ENCODE results near the gene ZNF648. TPM values are rescaled to one million over a fixed set of nuclear protein-coding genes. Genes with fewer than 3 reads are reported as not detected.

Gene ZNF648
- not detected in 2 replicates for total RNA-seq (2021)
- Bru-seq, nascent RNA: not detected
- not detected for BruChase-seq, experiment 1, labeled RNA remaining after a 2-hour chase
- BruChase-seq, experiment 2, labeled RNA remaining after a 6-hour chase: not detected
- long read RNA-seq: 0 reads

GRCh38 chr1:182061594-182061993 is at the start of gene ZNF648:
Gene ZNF648 (minus strand): TSS chr1:182061712. CDS start chr1:182058010, 3,702 bp downstream.
- POLR2A ChIA-PET (ENCODE audit: low non-redundant PET): no interaction called here

GRCh38 chr1:182110635-182111034 is 49.1 kb upstream of the ZNF648 start:
- TF ChIP-seq CTCF (conservative IDR thresholded peaks at IDR 0.05; ENCODE audit: low read depth, low read length) (no peak), EZH2 (IDR thresholded peaks at IDR 0.05; ENCODE audit: borderline replicate concordance, low read depth, low read length, poor library complexity, severe bottlenecking) (no peak)
- intact Hi-C loops (cut with micrococcal nuclease; ENCODE audit: unreplicated experiment): no loop called here
- BruUV-seq (replicated peaks): no TSS peak
- CTCF ChIA-PET: no interaction called here
- Histone ChIP-seq H3K36me3 (ENCODE audit: insufficient read depth, low read length, poor library complexity, severe bottlenecking) (no peaks in the 10 kb centered on the region), H3K27ac (ENCODE audit: low read depth, low read length, poor library complexity, severe bottlenecking) (no peak overlapping the region), H3K4me1 (ENCODE audit: insufficient read depth, low read length, poor library complexity, severe bottlenecking) (no peaks in the 10 kb centered on the region), H3K27me3 (replicated peaks; ENCODE audit: insufficient read depth, low read depth, low read length, poor library complexity) (peaks cover 13% of the 10 kb centered on the region), H3K9me3 (ENCODE audit: low read depth, low read length, poor library complexity, severe bottlenecking) (no peaks in the 10 kb centered on the region), H3K4me3 (ENCODE audit: low read depth, low read length, poor library complexity, severe bottlenecking) (no peak overlapping the region)
- DNase-seq (ENCODE audit: low spot score): no peak
- POLR2A ChIA-PET (ENCODE audit: low non-redundant PET): no interaction called here

More at GRCh38 chr1:182061594-182061993, at the start of gene ZNF648:
- BruUV-seq (replicated peaks): no TSS peak
- Histone ChIP-seq H3K4me3 (ENCODE audit: low read depth, low read length, poor library complexity, severe bottlenecking) (no peak within 1 kb of the TSS), H3K27me3 (replicated peaks; ENCODE audit: insufficient read depth, low read depth, low read length, poor library complexity) (peaks cover 42% of the 10 kb centered on the region), H3K4me1 (ENCODE audit: insufficient read depth, low read length, poor library complexity, severe bottlenecking) (no peaks in the 10 kb centered on the region), H3K36me3 (ENCODE audit: insufficient read depth, low read length, poor library complexity, severe bottlenecking) (no peaks in the 10 kb centered on the region), H3K9me3 (ENCODE audit: low read depth, low read length, poor library complexity, severe bottlenecking) (no peaks in the 10 kb centered on the region), H3K27ac (ENCODE audit: low read depth, low read length, poor library complexity, severe bottlenecking) (no peak within 1 kb of the TSS)
- TF ChIP-seq CTCF (conservative IDR thresholded peaks at IDR 0.05; ENCODE audit: low read depth, low read length): no peak
- TF ChIP-seq EZH2 (IDR thresholded peaks at IDR 0.05; ENCODE audit: borderline replicate concordance, low read depth, low read length, poor library complexity, severe bottlenecking): no peak
- CTCF ChIA-PET: no interaction called here
- intact Hi-C loops (cut with micrococcal nuclease; ENCODE audit: unreplicated experiment): no loop called here
- no peak for DNase-seq (ENCODE audit: low spot score)

GRCh38 chr1:182109771-182110170 is 48.3 kb upstream of the ZNF648 start:
- Histone ChIP-seq H3K27ac (ENCODE audit: low read depth, low read length, poor library complexity, severe bottlenecking) (no peak overlapping the region), H3K27me3 (replicated peaks; ENCODE audit: insufficient read depth, low read depth, low read length, poor library complexity) (peaks cover 15% of the 10 kb centered on the region), H3K4me3 (ENCODE audit: low read depth, low read length, poor library complexity, severe bottlenecking) (no peak overlapping the region), H3K4me1 (ENCODE audit: insufficient read depth, low read length, poor library complexity, severe bottlenecking) (no peaks in the 10 kb centered on the region), H3K36me3 (ENCODE audit: insufficient read depth, low read length, poor library complexity, severe bottlenecking) (no peaks in the 10 kb centered on the region), H3K9me3 (ENCODE audit: low read depth, low read length, poor library complexity, severe bottlenecking) (no peaks in the 10 kb centered on the region)
- no TSS peak for BruUV-seq (replicated peaks)
- POLR2A ChIA-PET (ENCODE audit: low non-redundant PET): interaction anchor here (0.6 kb wide), 1 partner anchor 290 kb away, joined by 4 read pairs; no protein-coding TSS in a partner anchor
- TF ChIP-seq EZH2 (IDR thresholded peaks at IDR 0.05; ENCODE audit: borderline replicate concordance, low read depth, low read length, poor library complexity, severe bottlenecking): no peak
- TF ChIP-seq CTCF (conservative IDR thresholded peaks at IDR 0.05; ENCODE audit: low read depth, low read length): no peak
- no peak for DNase-seq (ENCODE audit: low spot score)
- intact Hi-C loops (cut with micrococcal nuclease; ENCODE audit: unreplicated experiment): no loop called here
- CTCF ChIA-PET: no interaction called here

Data from A673 (cell line).